RWPE2 (cell line): ENCODE results near the gene PAX7.

Source experiments
- ATAC-seq: fragments of 200-7000 bp; cut with Tn5 transposase; 3 replicates; pipeline ENCODE4 v1.9.1; 2021; ENCODE audit warnings: low read depth
- DNase-seq: peaks from one replicate; pipeline ENCODE4 v3.0.0-alpha.2; 2020; ENCODE audit warnings: low spot score
- H3K27ac ChIP-seq: fragments of 450-650 bp; 2 replicates; pipeline ENCODE4 v1.5.1; 2017; ENCODE audit warnings: mild to moderate bottlenecking; ENCODE audit not compliant: poor library complexity, severe bottlenecking
- H3K27me3 ChIP-seq: fragments of 250-450 bp; sonication (Bioruptor Pico); 2 replicates; pipeline ENCODE4 v1.5.1; 2021; ENCODE audit warnings: mild to moderate bottlenecking, moderate library complexity; ENCODE audit not compliant: insufficient read depth, poor library complexity, severe bottlenecking
- H3K36me3 ChIP-seq: fragments of 250-450 bp; sonication (Bioruptor Pico); 2 replicates; pipeline ENCODE4 v1.5.1; 2020; ENCODE audit warnings: low read depth, mild to moderate bottlenecking, moderate library complexity
- H3K4me1 ChIP-seq: fragments of 250-450 bp; sonication (Bioruptor Pico); 2 replicates; pipeline ENCODE4 v1.5.1; 2021; ENCODE audit warnings: mild to moderate bottlenecking, moderate library complexity; ENCODE audit not compliant: insufficient read depth, poor library complexity, severe bottlenecking
- H3K4me3 ChIP-seq: fragments of 250-450 bp; sonication (Bioruptor Pico); 2 replicates; pipeline ENCODE4 v1.5.1; 2021; ENCODE audit warnings: mild to moderate bottlenecking, moderate library complexity; ENCODE audit not compliant: severe bottlenecking
- H3K9me3 ChIP-seq: fragments of 250-450 bp; sonication (Bioruptor Pico); 2 replicates; pipeline ENCODE4 v1.5.1; 2021; ENCODE audit warnings: mild to moderate bottlenecking, moderate library complexity; ENCODE audit not compliant: severe bottlenecking
- CTCF ChIP-seq: fragments of 450-650 bp; IDR thresholded peaks from one replicate; pipeline ENCODE4 v1.5.1; 2017; ENCODE audit warnings: mild to moderate bottlenecking, moderate library complexity; ENCODE audit not compliant: poor library complexity, severe bottlenecking

PAX7 gene

GRCh38 chr1:18635891-18636595, 5.4 kb downstream of the PAX7 start:
- H3K27ac ChIP-seq = no peak overlapping the region
- DNase-seq = no peak
- ATAC-seq = peak; percentile 81
- peaks cover 99% of the 10 kb centered on the region for H3K27me3 ChIP-seq
- no peaks in the 10 kb centered on the region for H3K4me1 ChIP-seq
- no peak for TF ChIP-seq CTCF
- H3K36me3 ChIP-seq = no peaks in the 10 kb centered on the region
- H3K9me3 ChIP-seq = no peaks in the 10 kb centered on the region
- no peak overlapping the region for H3K4me3 ChIP-seq

GRCh38 chr1:18636596-18637508, 6.2 kb downstream of the PAX7 start:
- H3K27me3 ChIP-seq = peaks cover 99% of the 10 kb centered on the region
- ATAC-seq (no peak), DNase-seq (no peak)
- no peaks in the 10 kb centered on the region for H3K4me1 ChIP-seq
- no peak overlapping the region for H3K4me3 ChIP-seq
- no peak overlapping the region for H3K27ac ChIP-seq
- H3K36me3 ChIP-seq = no peaks in the 10 kb centered on the region
- no peaks in the 10 kb centered on the region for H3K9me3 ChIP-seq
- no peak for TF ChIP-seq CTCF

DNA sequence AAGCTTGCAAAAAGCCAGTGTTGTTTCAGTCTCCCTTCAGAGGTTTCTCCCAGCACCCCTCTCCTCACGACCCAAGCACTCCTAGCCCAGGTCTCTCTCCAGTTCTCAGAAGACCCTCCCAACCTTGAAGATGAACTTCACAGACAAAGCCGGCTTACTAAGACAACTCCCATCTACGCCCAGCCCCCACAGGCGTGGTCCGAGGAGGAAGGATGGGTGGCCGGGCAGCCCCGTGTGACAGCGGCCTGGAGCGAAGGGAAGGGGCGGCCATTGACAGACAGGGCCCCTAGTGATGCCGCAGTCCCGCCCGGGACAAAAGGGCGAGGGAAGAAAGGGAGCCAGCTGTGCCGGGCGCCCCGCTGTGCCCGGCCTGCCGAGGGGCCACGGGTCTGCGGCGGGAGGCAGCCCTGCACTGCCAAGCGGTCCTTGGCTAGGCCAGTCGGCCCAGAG, 6.9 kb downstream of the PAX7 start:
- no peak overlapping the region for H3K27ac ChIP-seq
- no peak for ATAC-seq
- DNase-seq = no peak
- H3K9me3 ChIP-seq = no peaks in the 10 kb centered on the region
- no peaks in the 10 kb centered on the region for H3K4me1 ChIP-seq
- H3K27me3 ChIP-seq = peaks cover 100% of the 10 kb centered on the region
- TF ChIP-seq CTCF = no peak
- no peaks in the 10 kb centered on the region for H3K36me3 ChIP-seq
- H3K4me3 ChIP-seq = no peak overlapping the region

GRCh38 chr1:18637962-18638834, 7.6 kb downstream of the PAX7 start:
- H3K4me3 ChIP-seq = no peak overlapping the region
- H3K36me3 ChIP-seq = no peaks in the 10 kb centered on the region
- H3K27ac ChIP-seq = no peak overlapping the region
- ATAC-seq (no peak), DNase-seq (no peak)
- H3K27me3 ChIP-seq = peaks cover 100% of the 10 kb centered on the region
- no peaks in the 10 kb centered on the region for H3K4me1 ChIP-seq
- TF ChIP-seq CTCF = no peak
- H3K9me3 ChIP-seq = no peaks in the 10 kb centered on the region
